C4-2B (cell line): ENCODE measurements around the gene SF3B3.

Source experiments
- CTCF ChIP-seq: fragments of 450-650 bp; conservative IDR thresholded peaks from 2 replicates; pipeline ENCODE4 v1.5.1; 2017; ENCODE audit warnings: mild to moderate bottlenecking
- ZFX ChIP-seq: fragments of 450-650 bp; IDR thresholded peaks from 2 replicates; pipeline ENCODE4 v1.6.1; 2017

- no peak for TF ChIP-seq CTCF
- TF ChIP-seq ZFX: no peak
Observed at GRCh38 chr16:70605283-70605657, 81.7 kb downstream of the SF3B3 start.
